HCT116 (cell line): ENCODE measurements around the gene FAM83E.

Source experiments
- ATF3 ChIP-seq: IDR thresholded peaks from 2 replicates; pipeline ENCODE4 v1.6.1; 2012
- CEBPB ChIP-seq: IDR thresholded peaks from 2 replicates; pipeline ENCODE4 v1.6.1; 2012; ENCODE audit warnings: low read depth
- CTCF ChIP-seq, 3 experiments: fragments of 200-600 bp in 1 of 3; sonication (generic) in 1 of 3; IDR thresholded peaks in 2 of 3; conservative IDR thresholded peaks in 1 of 3; 2 replicates each; pipeline ENCODE4 v1.5.1; 2012 to 2017; ENCODE audit warnings: low read depth in 2 of 3, low read length in 2 of 3, antibody characterized with exemption in 1 of 3, borderline replicate concordance in 1 of 3, control low read depth in 1 of 3, mild to moderate bottlenecking in 1 of 3, mixed read lengths in 1 of 3, mixed run types in 1 of 3, moderate library complexity in 1 of 3; ENCODE audit not compliant: insufficient read depth in 1 of 3
- EZH2 ChIP-seq: fragments of 200-600 bp; sonication (generic); IDR thresholded peaks from 2 replicates; pipeline ENCODE4 v1.6.1; 2017; ENCODE audit warnings: antibody characterized with exemption, mixed run types
- EZH2phosphoT487 ChIP-seq: fragments of 200-600 bp; IDR thresholded peaks from 2 replicates; pipeline ENCODE4 v1.6.1; 2018; ENCODE audit warnings: antibody characterized with exemption, borderline replicate concordance
- JUND ChIP-seq: IDR thresholded peaks from 2 replicates; pipeline ENCODE4 v1.6.1; 2012
- MAX ChIP-seq: IDR thresholded peaks from 2 replicates; pipeline ENCODE4 v1.6.1; 2012
- POLR2A ChIP-seq: IDR thresholded peaks from 2 replicates; pipeline ENCODE4 v1.7.0; 2011; ENCODE audit warnings: borderline replicate concordance; ENCODE audit not compliant: insufficient read depth, insufficient read length; ENCODE audit errors: extremely low read depth
- POLR2AphosphoS5 ChIP-seq: IDR thresholded peaks from 2 replicates; pipeline ENCODE4 v1.6.1; 2011; ENCODE audit warnings: mild to moderate bottlenecking, low read depth, low read length, moderate library complexity
- RAD21 ChIP-seq: IDR thresholded peaks from 2 replicates; pipeline ENCODE4 v1.6.1; 2012; ENCODE audit warnings: low read depth, mild to moderate bottlenecking
- SP1 ChIP-seq: IDR thresholded peaks from 2 replicates; pipeline ENCODE4 v1.6.1; 2012; ENCODE audit warnings: low read depth
- TCF7L2 ChIP-seq: IDR thresholded peaks from 2 replicates; pipeline ENCODE4 v1.7.0; 2011; ENCODE audit warnings: borderline replicate concordance, inconsistent platforms; ENCODE audit not compliant: insufficient read depth, insufficient read length; ENCODE audit errors: extremely low read depth

GRCh38 chr19:48606463-48607358 is 8.2 kb downstream of the FAM83E start, which contains the start of gene SPACA4:
- TF ChIP-seq CEBPB (no peak), POLR2AphosphoS5 (no peak), POLR2A (no peak), CTCF (IDR thresholded peaks at IDR 0.05 in 2 of 3, conservative IDR thresholded peaks at IDR 0.05 in 1 of 3; ENCODE audit: borderline replicate concordance in 1 of 3, insufficient read depth in 1 of 3, low read depth in 2 of 3, low read length in 2 of 3) (no peak), SP1 (no peak), EZH2 (no peak), EZH2phosphoT487 (no peak), RAD21 (no peak), MAX (no peak), TCF7L2 (no peak), JUND (no peak), ATF3 (no peak)
